Endometrial microvascular endothelial cells (primary cell): ENCODE measurements around the gene RFPL2. TPM values are rescaled to one million over a fixed set of nuclear protein-coding genes. Genes with fewer than 3 reads are reported as not detected.

Experiments
- total RNA-seq: library from RNA; depleted of rRNA; stranded (reverse); fragments of >200 nt; gene quantifications from one replicate; pipeline ENCODE4 v1.2.3, GENCODE V29; 2015; ENCODE audit errors: inconsistent ontology term

The RFPL2 gene
- total RNA-seq, 1 donor from 2014 or later: not detected

Other genes with a start within 250 kb of the RFPL2 start
- gene SLC5A1, start 161.8 kb downstream of the RFPL2 start, total RNA-seq: not detected
- not detected for gene C22orf42, start 45.8 kb downstream of the RFPL2 start, total RNA-seq
- gene SLC5A4, start 50.3 kb upstream of the RFPL2 start, total RNA-seq: under 0.01 TPM
- not detected for gene RFPL3, start 152.8 kb upstream of the RFPL2 start, total RNA-seq
- 171 TPM for gene RTCB, start 207.2 kb upstream of the RFPL2 start, total RNA-seq